Measurements from ENCODE around the gene NEK11. TPM values are rescaled to one million over a fixed set of nuclear protein-coding genes. Genes with fewer than 3 reads are reported as not detected.

Gene NEK11
- total RNA-seq, 1 donor from 2014 or later, result 7.1 TPM

DNA sequence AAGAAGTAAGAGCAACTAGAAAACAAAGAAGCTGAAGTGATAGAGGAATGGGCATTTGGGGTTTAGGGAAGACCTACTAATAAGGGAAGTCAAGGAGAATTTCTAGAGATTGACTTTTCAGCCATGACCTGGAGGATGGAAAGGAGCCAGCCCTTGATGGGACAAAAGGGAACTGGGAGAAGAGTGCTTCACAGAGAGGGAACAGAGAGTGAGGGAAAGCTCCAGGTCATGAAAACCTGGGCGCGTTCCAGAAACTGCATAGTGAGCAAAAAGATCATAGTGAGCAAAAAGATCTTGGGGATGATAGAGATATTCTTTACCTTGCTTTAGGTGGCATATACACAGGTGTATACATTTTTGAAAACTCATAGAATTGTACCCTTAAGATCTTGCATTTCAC, 211.8 kb downstream of the NEK11 start:
- H3K4me2 ChIP-seq (ENCODE audit: low read length), result no peak overlapping the region
- Mint-ChIP-seq H3K4me3 (ENCODE audit: unreplicated experiment) (no peak overlapping the region), H3K36me3 (ENCODE audit: low read depth, unreplicated experiment) (peaks cover 7% of the 10 kb centered on the region), H3K4me1 (ENCODE audit: low read depth, unreplicated experiment) (no peaks in the 10 kb centered on the region), H3K9me3 (ENCODE audit: unreplicated experiment) (no peaks in the 10 kb centered on the region), H3K27me3 (ENCODE audit: low read depth, unreplicated experiment) (no peaks in the 10 kb centered on the region), H3K27ac (ENCODE audit: unreplicated experiment) (no peak overlapping the region)
- no peaks in the 10 kb centered on the region for H3K27me3 ChIP-seq (ENCODE audit: insufficient read depth, low read length)
- no peaks in the 10 kb centered on the region for H3K4me1 ChIP-seq (ENCODE audit: insufficient read depth, low read length)
- no peak overlapping the region for H3K9ac ChIP-seq (ENCODE audit: low read length)
- DNase-seq (ENCODE audit: low read depth) (no peak), FAIRE-seq (no peak)
- H4K20me1 ChIP-seq (ENCODE audit: insufficient read depth, low read length), result no peaks in the 10 kb centered on the region
- no peak overlapping the region for H3K4me3 ChIP-seq (ENCODE audit: insufficient read depth, low read depth, low read length)
- TF ChIP-seq, protein P1, sequence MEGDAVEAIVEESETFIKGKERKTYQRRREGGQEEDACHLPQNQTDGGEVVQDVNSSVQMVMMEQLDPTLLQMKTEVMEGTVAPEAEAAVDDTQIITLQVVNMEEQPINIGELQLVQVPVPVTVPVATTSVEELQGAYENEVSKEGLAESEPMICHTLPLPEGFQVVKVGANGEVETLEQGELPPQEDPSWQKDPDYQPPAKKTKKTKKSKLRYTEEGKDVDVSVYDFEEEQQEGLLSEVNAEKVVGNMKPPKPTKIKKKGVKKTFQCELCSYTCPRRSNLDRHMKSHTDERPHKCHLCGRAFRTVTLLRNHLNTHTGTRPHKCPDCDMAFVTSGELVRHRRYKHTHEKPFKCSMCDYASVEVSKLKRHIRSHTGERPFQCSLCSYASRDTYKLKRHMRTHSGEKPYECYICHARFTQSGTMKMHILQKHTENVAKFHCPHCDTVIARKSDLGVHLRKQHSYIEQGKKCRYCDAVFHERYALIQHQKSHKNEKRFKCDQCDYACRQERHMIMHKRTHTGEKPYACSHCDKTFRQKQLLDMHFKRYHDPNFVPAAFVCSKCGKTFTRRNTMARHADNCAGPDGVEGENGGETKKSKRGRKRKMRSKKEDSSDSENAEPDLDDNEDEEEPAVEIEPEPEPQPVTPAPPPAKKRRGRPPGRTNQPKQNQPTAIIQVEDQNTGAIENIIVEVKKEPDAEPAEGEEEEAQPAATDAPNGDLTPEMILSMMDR (IDR thresholded peaks at IDR 0.05; ENCODE audit: insufficient read depth, low read depth, low read length), result no peak
- no peak for TF ChIP-seq EZH2 (IDR thresholded peaks at IDR 0.05; ENCODE audit: insufficient read depth, low read length)
- H3K79me2 ChIP-seq (ENCODE audit: insufficient read depth, low read length), result no peaks in the 10 kb centered on the region
- no peaks in the 10 kb centered on the region for H3K9me3 ChIP-seq (ENCODE audit: insufficient read depth, low read depth, low read length)
- H3K27ac ChIP-seq (ENCODE audit: low read depth, low read length), result no peak overlapping the region
- no peaks in the 10 kb centered on the region for H3K36me3 ChIP-seq (ENCODE audit: insufficient read depth, low read length)
- H2AFZ ChIP-seq (ENCODE audit: low read depth, low read length), result no peak overlapping the region

DNA sequence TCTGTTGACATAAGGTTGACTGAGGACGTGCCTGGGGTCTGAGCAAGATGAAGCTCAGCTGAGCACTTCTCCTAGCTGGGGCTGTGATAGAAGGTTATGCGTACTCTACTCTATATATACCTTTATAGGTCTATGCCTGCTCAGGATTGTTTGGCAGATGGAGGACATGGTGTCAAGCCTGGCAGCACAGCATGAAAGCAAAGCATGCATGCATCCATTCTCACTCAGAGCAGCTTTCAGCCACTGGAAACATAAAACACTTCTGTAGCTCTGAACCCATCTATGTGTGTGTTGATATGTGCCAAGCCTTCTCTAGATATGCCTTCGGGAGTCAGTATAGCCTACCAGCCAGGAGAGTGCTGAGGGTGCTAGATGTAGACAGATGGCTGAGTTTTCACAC, 212.6 kb downstream of the NEK11 start:
- FAIRE-seq, result no peak
- no peaks in the 10 kb centered on the region for H3K36me3 ChIP-seq (ENCODE audit: insufficient read depth, low read length)
- H3K4me1 ChIP-seq (ENCODE audit: insufficient read depth, low read length), result no peaks in the 10 kb centered on the region
- Mint-ChIP-seq H3K4me1 (ENCODE audit: low read depth, unreplicated experiment) (no peaks in the 10 kb centered on the region), H3K4me3 (ENCODE audit: unreplicated experiment) (no peak overlapping the region), H3K36me3 (ENCODE audit: low read depth, unreplicated experiment) (peaks cover 7% of the 10 kb centered on the region), H3K9me3 (ENCODE audit: unreplicated experiment) (no peaks in the 10 kb centered on the region), H3K27ac (ENCODE audit: unreplicated experiment) (no peak overlapping the region), H3K27me3 (ENCODE audit: low read depth, unreplicated experiment) (no peaks in the 10 kb centered on the region)
- TF ChIP-seq, protein P1 (IDR thresholded peaks at IDR 0.05; ENCODE audit: insufficient read depth, low read depth, low read length), result no peak
- no peak for TF ChIP-seq EZH2 (IDR thresholded peaks at IDR 0.05; ENCODE audit: insufficient read depth, low read length)
- no peaks in the 10 kb centered on the region for H3K27me3 ChIP-seq (ENCODE audit: insufficient read depth, low read length)
- H3K79me2 ChIP-seq (ENCODE audit: insufficient read depth, low read length), result no peaks in the 10 kb centered on the region
- H3K27ac ChIP-seq (ENCODE audit: low read depth, low read length), result no peak overlapping the region
- H4K20me1 ChIP-seq (ENCODE audit: insufficient read depth, low read length), result no peaks in the 10 kb centered on the region
- H3K4me2 ChIP-seq (ENCODE audit: low read length), result no peak overlapping the region
- DNase-seq (ENCODE audit: low read depth), result no peak
- no peak overlapping the region for H3K4me3 ChIP-seq (ENCODE audit: insufficient read depth, low read depth, low read length)
- no peak overlapping the region for H3K9ac ChIP-seq (ENCODE audit: low read length)
- H2AFZ ChIP-seq (ENCODE audit: low read depth, low read length), result no peak overlapping the region
- no peaks in the 10 kb centered on the region for H3K9me3 ChIP-seq (ENCODE audit: insufficient read depth, low read depth, low read length)

DNA sequence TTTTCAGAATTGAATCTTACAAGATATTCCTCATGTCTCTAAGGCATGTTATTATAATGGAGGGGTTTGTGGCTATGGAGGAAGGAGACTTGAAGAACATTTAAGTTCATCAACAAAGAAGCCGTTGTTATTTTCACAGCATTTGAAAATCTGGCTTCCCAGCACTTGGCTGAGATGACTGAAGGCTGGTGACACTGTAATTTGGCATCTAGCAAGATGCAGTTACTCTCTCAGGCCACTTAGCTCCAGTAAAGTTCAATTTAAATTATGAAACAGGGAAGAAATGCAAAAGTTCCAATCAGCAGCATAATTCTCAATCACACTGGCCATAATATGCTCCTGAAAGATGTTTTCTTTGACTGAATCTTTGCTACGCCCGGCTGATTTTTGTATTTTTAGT, 215.5 kb downstream of the NEK11 start:
- no peaks in the 10 kb centered on the region for H3K27me3 ChIP-seq (ENCODE audit: insufficient read depth, low read length)
- no peaks in the 10 kb centered on the region for H3K4me1 ChIP-seq (ENCODE audit: insufficient read depth, low read length)
- Mint-ChIP-seq H3K4me3 (ENCODE audit: unreplicated experiment) (no peak overlapping the region), H3K9me3 (ENCODE audit: unreplicated experiment) (no peaks in the 10 kb centered on the region), H3K27me3 (ENCODE audit: low read depth, unreplicated experiment) (no peaks in the 10 kb centered on the region), H3K4me1 (ENCODE audit: low read depth, unreplicated experiment) (no peaks in the 10 kb centered on the region), H3K36me3 (ENCODE audit: low read depth, unreplicated experiment) (peaks cover 4% of the 10 kb centered on the region), H3K27ac (ENCODE audit: unreplicated experiment) (no peak overlapping the region)
- no peaks in the 10 kb centered on the region for H4K20me1 ChIP-seq (ENCODE audit: insufficient read depth, low read length)
- FAIRE-seq, result no peak
- H3K4me2 ChIP-seq (ENCODE audit: low read length), result no peak overlapping the region
- H3K4me3 ChIP-seq (ENCODE audit: insufficient read depth, low read depth, low read length), result no peak overlapping the region
- H3K27ac ChIP-seq (ENCODE audit: low read depth, low read length), result no peak overlapping the region
- no peaks in the 10 kb centered on the region for H3K36me3 ChIP-seq (ENCODE audit: insufficient read depth, low read length)
- H3K9ac ChIP-seq (ENCODE audit: low read length), result no peak overlapping the region
- H3K9me3 ChIP-seq (ENCODE audit: insufficient read depth, low read depth, low read length), result no peaks in the 10 kb centered on the region
- no peak overlapping the region for H2AFZ ChIP-seq (ENCODE audit: low read depth, low read length)
- DNase-seq (ENCODE audit: low read depth), result no peak
- H3K79me2 ChIP-seq (ENCODE audit: insufficient read depth, low read length), result no peaks in the 10 kb centered on the region
- TF ChIP-seq, protein P1 (IDR thresholded peaks at IDR 0.05; ENCODE audit: insufficient read depth, low read depth, low read length), result no peak
- TF ChIP-seq EZH2 (IDR thresholded peaks at IDR 0.05; ENCODE audit: insufficient read depth, low read length), result no peak
